CD4-positive, alpha-beta T cell treated with Interleukin-6 for 4 hours (primary cell): ENCODE measurements around the gene FASTKD1.
A peak's percentile ranks its signal among the peaks of the same experiment; 100 is the strongest.
"Not testable (repeated sequence)": the region's sequence is repeated elsewhere in the genome, so short reads cannot be mapped to it uniquely, and the experiment has no call there.

Experiments
- DNase-seq: peaks from one replicate; pipeline ENCODE4 v3.0.0-alpha.2; 2020; ENCODE audit warnings: mixed read lengths

FASTKD1 gene, protein sequence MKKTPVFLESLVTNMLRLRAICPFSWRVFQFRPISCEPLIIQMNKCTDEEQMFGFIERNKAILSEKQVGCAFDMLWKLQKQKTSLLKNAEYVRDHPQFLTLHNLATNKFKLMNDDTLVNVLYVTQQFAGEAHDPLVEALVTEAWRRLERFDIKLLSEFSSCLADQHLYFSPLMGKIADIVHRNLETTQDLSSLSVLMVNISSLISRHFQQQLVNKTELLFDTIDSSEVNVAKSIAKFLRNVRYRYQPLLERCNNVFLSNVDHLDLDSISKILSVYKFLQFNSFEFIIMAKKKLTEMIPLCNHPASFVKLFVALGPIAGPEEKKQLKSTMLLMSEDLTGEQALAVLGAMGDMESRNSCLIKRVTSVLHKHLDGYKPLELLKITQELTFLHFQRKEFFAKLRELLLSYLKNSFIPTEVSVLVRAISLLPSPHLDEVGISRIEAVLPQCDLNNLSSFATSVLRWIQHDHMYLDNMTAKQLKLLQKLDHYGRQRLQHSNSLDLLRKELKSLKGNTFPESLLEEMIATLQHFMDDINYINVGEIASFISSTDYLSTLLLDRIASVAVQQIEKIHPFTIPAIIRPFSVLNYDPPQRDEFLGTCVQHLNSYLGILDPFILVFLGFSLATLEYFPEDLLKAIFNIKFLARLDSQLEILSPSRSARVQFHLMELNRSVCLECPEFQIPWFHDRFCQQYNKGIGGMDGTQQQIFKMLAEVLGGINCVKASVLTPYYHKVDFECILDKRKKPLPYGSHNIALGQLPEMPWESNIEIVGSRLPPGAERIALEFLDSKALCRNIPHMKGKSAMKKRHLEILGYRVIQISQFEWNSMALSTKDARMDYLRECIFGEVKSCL

DNA sequence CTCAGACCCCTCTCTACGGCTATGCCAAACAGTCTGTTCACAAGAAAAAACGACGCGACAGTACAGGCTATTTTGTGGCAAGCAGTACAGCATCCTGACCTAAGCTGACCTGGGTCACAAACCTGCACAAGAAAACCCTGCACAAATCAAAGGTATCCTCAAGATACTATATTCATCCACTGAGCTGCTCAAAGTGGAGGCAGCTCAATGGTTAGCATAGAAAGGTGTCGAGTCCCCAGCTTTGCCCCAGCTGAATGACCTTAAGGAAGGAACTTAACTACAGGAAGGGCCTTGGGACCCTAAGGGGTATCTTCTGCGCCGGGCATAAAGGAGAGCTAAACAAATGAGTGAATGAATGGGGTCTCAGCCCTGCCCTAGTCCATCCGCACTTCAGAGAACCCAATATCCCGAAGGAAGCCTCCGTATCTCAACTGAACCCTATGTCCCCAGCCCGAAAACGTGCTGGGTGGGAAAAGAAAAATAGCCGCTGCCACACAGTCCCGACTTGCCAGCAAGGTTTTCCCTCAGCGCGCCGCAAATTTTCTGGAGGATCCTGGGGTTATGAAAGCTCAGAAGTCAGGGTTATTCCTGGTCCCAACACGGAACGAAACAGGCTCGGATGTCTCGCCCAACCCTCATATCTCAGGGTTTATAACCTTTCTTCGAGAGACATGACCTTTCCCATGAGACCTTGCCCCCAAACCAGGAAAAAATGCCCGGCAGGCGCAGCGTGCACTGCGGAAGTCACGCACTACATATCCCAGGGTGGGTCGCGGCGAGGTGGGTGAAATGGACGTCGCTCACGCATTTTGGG, at the start of gene FASTKD1:
Gene FASTKD1, minus strand, starts transcription at position 706 of the 814 bp plus-strand sequence. CDS start 1,836 bp downstream, outside the sequence.
- peak; percentile 89 for DNase-seq

DNA sequence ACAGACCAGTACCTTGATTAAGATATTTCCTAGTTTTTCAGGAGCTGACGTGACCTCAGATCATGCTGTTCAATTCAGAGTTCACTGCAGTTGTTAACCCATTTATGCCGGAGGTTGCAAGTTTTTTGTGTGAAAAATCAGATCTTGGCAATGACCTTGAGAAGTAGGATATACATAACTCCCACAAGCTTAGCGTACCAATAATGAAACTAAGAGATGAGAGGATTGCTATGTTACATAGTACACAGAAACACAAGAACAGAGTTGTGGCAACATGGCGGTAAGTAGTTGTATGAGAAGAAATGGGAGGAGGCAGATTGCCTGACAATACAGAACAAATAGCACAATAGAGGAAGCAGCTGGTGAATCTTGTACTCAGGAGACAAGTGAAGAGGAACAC, 49.6 kb upstream of the FASTKD1 start:
- no peak for DNase-seq

DNA sequence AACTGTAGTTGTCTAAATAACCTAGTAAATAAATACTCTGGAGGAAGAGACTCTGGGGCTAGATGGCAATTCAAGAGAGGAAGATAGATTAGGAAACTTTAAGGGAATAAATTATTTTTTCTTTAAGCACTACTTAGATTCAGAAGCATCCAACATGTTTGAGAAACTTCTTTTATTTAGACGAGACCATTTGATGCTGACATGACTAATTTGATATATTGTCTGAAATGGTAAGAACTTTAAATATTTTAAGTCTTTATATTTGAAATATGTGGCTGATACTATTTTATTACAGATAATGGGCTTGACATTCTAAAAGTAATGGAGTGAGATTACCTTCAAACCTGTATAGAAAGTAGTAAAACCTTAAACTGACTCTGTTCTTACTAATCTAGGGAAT, 46.8 kb upstream of the FASTKD1 start:
- DNase-seq, result no peak

DNA sequence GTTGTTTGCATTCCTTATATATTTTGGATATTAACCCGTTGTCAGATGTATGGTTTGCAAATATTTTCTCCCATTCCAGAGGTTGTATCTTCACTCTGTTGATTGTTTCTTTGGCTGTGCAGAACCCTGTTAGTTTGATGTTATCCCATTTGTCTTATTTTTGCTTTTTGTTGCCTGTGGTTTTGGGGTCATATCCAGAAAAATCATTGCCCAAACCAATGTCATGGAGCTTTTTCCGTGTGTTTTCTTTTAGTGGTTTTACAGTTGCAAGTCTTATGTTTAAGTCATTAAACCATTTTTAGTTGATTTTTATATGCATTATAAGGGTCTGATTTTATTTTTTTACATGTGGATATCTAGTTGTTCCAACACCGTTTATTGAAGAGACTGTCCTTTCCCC, 46.3 kb upstream of the FASTKD1 start:
- DNase-seq, result no peak

DNA sequence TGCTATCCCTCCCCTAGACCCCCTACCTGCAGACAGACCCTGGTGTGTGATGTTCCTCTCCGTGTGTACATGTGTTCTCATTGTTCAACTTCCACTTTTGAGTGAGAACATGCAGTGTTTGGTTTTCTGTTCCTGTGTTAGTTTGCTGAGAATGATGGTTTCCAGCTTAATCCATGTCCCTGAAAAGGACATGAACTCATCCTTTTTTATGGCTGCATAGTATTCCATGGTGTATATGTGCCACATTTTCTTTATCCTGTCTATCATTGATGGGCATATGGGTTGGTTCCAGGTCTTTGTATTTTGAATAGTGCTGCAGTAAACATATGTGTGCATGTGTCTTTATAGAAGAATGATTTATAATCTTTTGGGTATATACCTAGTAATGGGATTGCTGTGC, 42.3 kb upstream of the FASTKD1 start:
- not testable (repeated sequence) for DNase-seq

DNA sequence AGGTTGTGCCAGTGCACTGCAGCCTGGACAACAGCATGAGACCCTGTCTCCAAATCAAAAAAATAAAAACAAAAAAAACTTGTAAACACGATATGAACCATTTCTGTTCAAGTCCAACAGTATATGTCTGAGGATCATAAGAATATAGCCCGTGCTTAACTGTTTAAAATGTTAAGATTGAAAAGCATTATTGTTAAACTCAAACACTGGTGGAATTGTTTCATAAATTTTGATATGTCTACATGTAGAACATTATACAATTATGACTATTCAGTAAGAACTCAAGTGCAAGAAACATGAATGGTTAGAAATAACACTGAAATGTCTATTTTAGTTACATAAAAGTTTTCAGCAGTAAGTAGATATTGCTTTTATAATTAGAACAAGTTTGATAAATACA, 40.2 kb upstream of the FASTKD1 start:
- no peak for DNase-seq

DNA sequence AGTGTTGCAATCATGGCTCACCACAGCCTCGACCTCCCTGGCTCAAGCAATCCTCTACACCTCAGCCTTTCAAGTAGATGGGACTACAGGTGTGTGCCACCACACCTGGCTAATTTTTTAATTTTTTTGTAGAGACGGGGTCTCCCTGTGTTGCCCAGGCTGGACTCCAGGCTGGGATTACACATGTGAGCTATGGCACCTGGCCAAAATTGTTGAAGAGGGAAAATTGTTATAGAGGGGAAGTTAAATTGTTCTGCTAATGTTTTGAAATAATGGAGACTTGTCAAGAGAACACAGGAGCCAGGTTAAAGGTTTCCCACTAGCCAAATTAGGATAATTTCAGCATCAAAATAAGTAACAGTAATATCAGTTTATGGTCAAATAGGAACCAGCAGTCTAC, 35.6 kb upstream of the FASTKD1 start:
- no peak for DNase-seq

DNA sequence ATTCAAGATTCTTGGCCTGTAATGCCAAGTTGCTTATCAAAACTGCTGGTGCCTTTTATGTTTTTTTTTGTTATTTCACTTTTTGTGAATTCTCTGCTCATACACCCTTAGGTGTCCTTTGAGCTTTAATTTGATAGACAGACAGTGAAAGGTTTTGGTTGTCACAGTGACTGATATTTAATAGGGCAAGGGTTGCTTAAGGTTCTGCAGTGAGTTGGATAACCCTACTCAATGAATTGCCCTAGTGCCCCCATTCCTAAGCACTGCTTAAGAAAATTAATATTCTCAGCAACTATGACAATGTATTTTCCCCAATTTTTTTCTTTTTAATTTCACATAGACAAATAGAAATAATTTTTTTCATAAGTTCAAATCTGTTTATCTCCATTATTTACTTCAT, 25.9 kb upstream of the FASTKD1 start:
- no peak for DNase-seq

DNA sequence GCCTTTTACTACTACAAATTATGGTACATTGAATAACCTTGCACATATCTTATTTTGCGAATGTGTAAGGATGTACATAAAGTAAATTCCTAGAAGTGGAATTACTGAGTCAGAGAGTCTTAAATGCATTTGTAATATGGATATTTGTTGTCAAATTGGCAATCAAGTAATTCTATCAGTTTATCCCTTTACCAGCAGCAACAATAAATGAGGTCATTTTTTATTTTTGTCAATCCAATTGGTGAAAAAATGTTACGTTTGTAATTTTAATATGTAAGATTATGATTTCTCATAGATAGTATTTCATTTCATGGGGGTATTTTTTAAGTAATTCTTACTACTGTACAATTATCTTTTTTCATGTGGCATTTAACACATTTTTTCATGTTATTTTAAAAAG, 25.3 kb upstream of the FASTKD1 start:
- DNase-seq, result no peak

DNA sequence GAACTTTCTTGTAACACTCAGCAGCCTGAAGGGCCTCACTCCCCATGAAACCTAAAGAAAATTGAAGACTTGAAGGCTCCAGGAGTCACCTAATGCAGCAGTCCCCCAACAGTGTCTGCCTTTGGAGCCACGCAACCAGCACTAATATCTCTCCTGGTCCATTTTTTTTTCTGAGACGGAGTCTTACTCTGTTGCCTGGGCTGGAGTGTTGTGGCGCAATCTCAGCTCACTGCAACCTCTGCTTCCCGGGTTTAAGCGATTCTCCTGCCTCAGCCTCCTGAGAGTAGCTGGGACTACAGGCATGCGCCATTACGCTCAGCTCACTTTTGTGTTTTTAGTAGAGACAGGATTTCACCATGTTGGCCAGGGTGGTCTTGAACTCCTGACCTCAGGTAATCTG, 22.9 kb upstream of the FASTKD1 start:
- DNase-seq, result not testable (repeated sequence)

DNA sequence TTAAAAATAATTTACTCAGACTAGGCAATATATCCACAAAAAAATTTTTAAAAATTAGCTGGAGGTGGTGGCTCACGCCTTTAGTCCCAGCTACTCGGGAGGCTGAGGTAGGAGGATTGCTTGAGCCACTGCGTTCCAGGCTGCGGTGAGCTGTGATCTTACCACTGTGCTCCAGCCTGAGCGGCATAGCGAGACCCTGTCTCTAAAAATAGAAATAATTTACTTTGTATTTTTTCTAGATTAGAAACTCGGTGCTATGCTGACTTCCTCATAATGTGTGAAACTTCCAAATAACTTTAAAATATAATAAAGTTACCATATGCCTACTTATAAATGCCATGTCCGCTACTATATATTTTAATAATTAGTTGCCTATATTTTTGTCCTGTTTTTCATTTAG, 17.1 kb upstream of the FASTKD1 start:
- no peak for DNase-seq

DNA sequence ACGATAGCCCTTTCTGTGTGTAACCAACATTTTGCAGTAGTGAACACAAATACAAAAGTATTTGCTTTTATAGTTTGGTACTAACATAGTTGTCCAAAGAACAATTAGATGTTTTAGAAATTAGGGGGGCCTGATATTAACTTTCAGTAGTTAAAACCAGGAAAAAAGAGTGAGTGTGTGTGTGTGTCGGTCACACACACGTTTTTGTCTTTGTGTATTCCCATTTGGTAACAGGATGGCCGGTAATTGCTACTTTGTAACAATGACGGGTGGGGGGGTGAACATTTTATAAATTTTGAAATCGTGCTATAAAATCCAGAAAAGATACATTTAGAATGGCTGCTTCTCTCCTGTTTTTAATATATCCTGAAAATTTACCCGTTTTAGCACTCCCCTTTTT, 12.0 kb upstream of the FASTKD1 start:
- DNase-seq, result no peak

DNA sequence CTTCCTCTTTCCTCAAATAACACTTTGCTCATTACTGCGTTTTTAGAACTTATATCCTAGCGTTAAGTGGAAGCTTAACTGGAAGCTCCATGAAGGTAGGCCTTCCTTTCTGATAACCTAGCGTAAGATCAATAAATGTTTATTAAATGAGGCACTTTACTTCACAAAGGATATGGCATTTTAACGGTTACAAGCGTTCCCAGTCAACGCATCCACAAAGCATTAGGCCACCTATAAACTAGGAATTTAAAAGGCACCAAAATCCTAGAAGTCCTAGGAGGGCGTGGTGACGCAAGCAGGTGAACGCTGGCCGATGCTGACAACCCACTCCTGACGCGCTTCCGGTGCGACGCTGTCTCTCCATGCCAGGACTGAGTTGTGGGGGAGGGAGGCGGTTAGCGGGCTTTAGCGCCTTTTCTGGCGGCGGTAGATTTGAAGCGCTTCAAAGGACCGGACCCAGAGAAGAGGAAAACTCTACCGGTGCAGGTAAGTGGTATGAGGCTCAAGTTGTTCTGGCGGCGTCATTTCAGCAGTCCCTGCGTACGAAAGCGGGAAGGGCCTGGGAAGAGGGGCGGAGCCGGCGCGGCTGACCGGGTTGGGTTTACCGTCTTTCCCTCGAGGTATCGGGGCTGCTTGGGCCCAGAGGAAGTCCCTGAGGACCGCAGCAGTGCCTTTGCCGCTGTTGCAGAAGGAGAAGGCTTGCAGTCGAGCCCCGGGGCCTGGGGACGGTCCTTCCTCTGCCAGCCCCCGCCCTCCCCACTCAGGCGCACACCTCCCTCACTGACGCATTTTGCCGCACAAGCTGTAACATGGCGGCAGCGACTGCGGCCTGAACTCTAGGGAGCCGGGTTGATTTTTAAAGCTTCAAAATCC, 10.6 kb upstream of the FASTKD1 start, which contains the start of gene PPIG:
Gene PPIG, plus strand, starts transcription at position 347 of the 873 bp plus-strand sequence. CDS start 19,691 bp downstream, outside the sequence.
- peak; percentile 90 for DNase-seq

DNA sequence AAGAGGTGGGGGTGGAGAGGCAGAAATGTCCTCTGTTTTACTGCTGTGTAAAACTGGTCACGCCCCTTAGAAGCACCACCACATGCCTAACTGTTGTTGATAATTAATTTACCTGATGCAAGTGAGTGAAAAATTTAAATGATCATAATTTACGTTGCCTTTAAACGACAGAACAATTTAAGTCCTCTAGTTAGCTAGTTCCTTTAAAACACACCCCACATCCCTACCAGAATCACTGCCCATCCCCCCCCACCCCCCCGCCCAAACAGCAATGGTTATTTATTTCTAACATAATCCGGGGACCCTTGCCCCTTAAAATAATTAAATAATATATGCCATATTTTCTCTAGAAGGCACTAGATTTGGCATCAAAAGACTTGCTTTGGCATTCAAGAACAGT, 9.9 kb upstream of the FASTKD1 start:
- DNase-seq, result no peak

DNA sequence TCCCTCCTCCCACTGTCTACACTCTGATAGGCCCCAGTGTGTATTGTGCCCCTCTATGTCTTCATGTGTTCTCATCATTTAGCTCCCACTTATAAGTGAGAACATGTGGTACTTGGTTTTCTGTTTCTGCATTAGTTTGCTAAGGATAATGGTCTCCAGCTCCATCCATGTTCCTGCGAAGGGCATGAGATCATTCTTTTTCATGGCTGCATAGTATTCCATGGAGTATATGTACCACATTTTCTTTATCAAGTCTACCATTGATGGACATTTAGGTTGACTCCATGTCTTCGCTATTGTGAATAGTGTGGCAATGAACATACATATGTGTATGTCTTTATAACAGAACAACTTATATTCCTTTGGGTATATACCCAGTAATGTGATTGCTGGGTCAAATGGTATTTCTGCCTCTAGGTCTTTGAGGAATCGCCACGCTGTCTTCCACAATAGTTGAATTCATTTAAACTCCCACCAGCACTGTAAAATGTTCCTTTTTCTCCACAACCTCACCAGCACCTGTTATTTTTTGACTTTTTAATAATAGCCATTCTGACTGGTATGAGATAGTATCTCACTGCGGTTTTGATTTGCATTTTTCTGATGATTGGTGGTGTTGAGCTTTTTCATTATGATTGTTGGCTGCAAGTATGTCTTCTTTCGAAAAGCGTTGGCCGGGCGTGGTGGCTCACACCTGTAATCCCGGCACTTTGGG, 9.0 kb upstream of the FASTKD1 start:
- DNase-seq, result not testable (repeated sequence)

DNA sequence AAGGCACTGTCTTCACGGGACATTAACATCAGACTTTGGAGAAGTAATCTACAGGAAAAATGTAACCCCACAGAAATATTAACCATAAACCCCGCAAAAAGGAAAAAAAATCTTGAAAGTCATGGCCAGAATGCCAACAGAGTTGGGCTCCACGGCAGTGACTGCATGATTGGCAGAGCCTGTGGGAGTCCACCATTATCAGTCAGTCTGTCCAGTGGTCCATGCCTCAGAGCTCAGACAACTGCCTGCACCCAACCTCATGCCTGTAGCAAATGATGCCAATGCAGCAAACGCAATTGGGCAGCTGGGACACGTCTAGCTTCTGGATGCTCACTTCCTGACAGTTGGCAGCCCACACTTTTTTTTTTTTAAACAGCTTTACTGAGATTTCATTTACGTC, 5.4 kb upstream of the FASTKD1 start:
- no peak for DNase-seq

DNA sequence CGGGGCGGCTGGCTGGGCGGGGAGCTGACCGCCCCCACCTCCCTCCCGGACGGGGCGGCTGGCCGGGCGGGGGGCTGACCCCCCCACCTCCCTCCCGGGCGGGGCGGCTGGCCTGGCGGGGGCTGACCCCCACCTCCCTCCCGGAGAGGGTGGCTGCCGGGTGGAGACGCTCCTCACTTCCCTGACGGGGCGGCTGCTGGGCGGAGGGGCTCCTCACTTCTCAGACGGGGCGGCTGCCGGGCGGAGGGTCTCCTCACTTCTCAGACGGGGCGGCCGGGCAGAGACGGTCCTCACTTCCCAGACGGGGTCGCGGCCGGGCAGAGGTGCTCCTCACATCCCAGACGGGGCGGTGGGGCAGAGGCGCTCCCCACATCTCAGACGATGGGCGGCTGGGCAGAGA, 1.6 kb upstream of the FASTKD1 start:
- DNase-seq, result not testable (repeated sequence)

DNA sequence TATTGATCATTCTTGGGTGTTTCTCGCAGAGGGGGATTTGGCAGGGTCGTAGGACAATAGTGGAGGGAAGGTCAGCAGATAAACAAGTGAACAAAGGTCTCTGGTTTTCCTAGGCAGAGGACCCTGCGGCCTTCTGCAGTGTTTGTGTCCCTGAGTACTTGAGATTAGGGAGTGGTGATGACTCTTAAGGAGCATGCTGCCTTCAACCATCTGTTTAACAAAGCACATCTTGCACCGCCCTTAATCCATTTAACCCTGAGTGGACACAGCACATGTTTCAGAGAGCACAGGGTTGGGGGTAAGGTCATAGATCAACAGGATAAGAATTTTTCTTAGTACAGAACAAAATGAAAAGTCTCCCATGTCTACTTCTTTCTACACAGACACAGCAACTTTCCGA, 874 bp upstream of the FASTKD1 start:
- DNase-seq, result not testable (repeated sequence)

DNA sequence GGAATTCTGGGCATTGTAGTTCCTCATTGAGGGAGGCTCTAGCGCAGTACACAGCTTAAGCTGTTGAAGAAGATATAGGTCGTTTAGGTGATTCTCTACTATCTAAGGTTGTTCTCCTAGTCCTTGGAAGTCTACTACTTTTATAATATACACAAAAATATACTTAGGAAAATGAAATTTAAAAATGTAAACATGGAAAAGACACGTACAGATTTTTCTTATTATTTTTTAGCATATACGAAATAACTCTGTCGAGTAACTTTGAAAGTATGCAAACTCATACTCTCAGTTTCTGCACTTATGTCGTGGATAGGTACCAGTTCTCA, 272 bp upstream of the FASTKD1 start:
- DNase-seq, result no peak

DNA sequence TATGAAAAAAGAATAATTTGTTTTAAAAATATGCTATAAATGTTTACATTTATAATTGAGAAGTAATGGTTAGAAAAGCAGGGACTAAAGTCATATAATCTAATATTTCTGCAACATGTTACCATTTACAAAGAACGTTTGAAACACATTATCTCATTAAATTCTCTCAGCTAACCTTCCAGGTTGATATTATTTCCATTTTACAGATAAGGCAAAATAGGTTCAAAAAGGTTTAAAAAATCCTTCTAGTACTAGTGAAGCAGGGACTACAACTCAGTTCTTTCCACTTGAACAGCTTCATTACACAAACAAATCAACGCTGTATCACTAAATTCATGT, 875 bp downstream of the FASTKD1 start:
- DNase-seq, result no peak

DNA sequence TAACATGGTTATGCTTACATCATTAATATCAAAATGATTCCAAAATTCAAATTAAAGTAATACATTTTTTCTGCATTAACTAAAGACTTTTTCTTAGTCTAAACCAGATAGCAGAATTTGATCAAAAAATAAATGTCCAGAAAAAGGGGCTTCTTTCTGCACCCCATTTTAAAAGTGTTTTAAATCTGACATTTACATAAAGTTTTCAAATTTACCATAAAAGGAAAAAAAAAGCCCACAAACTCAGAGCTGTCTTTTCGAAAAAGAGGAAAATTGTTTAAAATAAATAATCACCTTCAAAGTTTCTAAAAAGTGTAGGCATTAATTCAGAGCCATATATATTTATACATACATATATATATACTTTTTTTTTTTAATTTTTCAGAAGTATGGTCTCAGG, 1.5 kb downstream of the FASTKD1 start:
- DNase-seq, result no peak

DNA sequence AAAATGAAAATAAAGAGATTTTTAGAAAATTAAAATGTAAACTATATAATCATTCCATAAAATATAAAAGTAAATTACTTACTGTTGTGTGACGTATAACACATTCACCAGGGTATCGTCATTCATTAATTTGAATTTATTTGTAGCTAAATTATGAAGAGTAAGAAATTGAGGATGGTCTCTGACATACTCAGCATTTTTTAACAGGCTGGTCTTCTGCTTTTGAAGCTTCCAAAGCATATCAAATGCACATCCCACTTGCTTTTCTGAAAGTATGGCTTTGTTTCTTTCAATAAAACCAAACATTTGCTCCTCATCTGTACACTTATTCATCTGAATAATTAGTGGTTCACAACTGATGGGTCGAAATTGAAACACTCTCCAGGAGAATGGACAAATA, 2.1 kb downstream of the FASTKD1 start:
- DNase-seq, result no peak
